Upper lobe of left lung (tissue), 4 donors: ENCODE measurements around the gene DUSP2.

Experiments
- CTCF ChIP-seq, 6 experiments: fragments of 450-650 bp in 4 of 6; fragments of 200-600 bp in 2 of 6; sonication (generic) in 2 of 6; IDR thresholded peaks; one replicate each; pipeline ENCODE4 v1.5.1; 2016 to 2019; ENCODE audit warnings: antibody characterized with exemption in 6 of 6
- POLR2AphosphoS5 ChIP-seq, 2 donors: sonication (generic); formaldehyde crosslinking; IDR thresholded peaks; one replicate each; pipeline ENCODE4 v1.5.1; 2017; ENCODE audit warnings: antibody characterized with exemption in 2 of 2

GRCh38 chr2:96105152-96105915 lies 39.9 kb downstream of the DUSP2 start:
- TF ChIP-seq POLR2AphosphoS5 (IDR thresholded peaks at IDR 0.05) (no peak), CTCF (IDR thresholded peaks at IDR 0.05) (no peak)
